ENCODE results near the gene COX10. TPM values are rescaled to one million over a fixed set of nuclear protein-coding genes. Genes with fewer than 3 reads are reported as not detected.
"Not testable (repeated sequence)": the region's sequence is repeated elsewhere in the genome, so short reads cannot be mapped to it uniquely, and the experiment has no call there.

Gene COX10
- total RNA-seq, 1 donor from 2014 or later = 41.7 TPM

DNA sequence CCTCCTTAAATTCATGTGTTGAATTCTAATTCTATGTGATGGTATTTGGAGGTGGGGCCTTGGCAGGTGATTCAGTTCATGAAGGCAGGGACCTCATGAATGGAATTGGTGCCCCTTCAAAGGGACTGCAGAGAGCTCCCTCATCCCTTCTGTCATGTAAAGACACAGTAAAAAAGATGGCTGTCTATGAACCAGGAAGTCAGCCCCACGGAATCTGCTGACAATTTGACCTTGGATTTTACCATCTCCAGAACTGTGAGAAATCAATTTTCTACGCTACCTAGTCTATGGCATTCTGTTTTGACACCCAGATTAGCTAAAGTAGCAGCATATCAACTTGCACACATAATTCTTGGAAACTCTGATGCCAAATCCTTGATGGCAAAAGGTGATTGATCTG lies 165.7 kb downstream of the COX10 start:
- H3K36me3 Mint-ChIP-seq (ENCODE audit: low read depth) = not testable (repeated sequence)

DNA sequence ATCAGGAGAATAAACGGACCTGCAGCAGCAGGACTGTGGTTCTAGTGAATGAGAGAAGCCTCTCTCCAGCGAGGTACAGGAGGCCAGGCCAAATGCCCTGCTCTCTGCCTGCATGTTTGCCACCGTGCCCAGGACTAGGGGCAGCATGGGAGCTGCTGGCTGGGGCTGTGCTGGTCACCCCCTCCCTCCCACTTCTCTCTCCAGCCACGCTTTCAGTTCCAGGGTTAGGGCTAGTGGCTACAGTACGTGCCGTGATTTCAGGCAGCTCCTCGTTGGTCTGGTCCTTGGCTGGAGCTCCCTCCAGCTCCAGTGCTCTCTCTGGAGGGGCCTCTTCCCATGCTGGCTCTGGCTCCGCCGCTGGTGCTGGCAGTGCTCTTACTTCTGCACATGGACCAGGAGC lies 166.7 kb downstream of the COX10 start:
- H3K27ac Mint-ChIP-seq; H3K27me3 Mint-ChIP-seq (ENCODE audit: insufficient read depth); H3K4me3 Mint-ChIP-seq; H3K36me3 Mint-ChIP-seq (ENCODE audit: low read depth); DNase-seq (ENCODE audit: low spot score); H3K4me1 Mint-ChIP-seq (ENCODE audit: low read depth); intact Hi-C loops (cut with micrococcal nuclease); H3K9me3 Mint-ChIP-seq: not testable (repeated sequence)

More for the DNA sequence above, 165.7 kb downstream of the COX10 start:
- H3K27me3 Mint-ChIP-seq (ENCODE audit: insufficient read depth); H3K9me3 Mint-ChIP-seq; intact Hi-C loops (cut with micrococcal nuclease); H3K27ac Mint-ChIP-seq; H3K4me1 Mint-ChIP-seq (ENCODE audit: low read depth); DNase-seq (ENCODE audit: low spot score); H3K4me3 Mint-ChIP-seq: not testable (repeated sequence)

DNA sequence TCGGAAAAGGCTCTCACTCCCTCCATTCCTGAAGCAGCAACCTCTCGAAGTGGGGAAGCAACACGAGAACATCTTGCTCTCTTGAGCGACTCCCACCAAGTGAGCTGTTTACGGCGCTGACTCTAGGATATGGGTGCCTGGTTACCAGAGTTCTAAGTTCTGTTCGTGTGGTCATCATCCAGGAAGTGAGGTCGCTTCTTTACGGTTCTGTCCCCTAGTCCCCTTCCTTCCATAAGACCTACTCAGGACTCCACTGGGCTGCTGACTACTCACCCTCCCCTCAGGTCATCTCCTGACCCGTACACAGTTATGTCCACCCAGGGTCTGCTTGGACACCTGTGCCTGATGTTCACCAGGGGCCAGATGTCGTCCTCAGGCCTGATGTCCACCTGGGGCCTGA lies 167.5 kb downstream of the COX10 start, which contains the start of gene CDRT15:
TSS of gene CDRT15 (minus strand) at position 101 of the 400 bp plus-strand sequence. CDS start at position 72, 29 bp downstream.
- H3K4me3 Mint-ChIP-seq; H3K9me3 Mint-ChIP-seq; H3K27me3 Mint-ChIP-seq (ENCODE audit: insufficient read depth); DNase-seq (ENCODE audit: low spot score); H3K36me3 Mint-ChIP-seq (ENCODE audit: low read depth); intact Hi-C loops (cut with micrococcal nuclease); H3K27ac Mint-ChIP-seq; H3K4me1 Mint-ChIP-seq (ENCODE audit: low read depth): not testable (repeated sequence)

DNA sequence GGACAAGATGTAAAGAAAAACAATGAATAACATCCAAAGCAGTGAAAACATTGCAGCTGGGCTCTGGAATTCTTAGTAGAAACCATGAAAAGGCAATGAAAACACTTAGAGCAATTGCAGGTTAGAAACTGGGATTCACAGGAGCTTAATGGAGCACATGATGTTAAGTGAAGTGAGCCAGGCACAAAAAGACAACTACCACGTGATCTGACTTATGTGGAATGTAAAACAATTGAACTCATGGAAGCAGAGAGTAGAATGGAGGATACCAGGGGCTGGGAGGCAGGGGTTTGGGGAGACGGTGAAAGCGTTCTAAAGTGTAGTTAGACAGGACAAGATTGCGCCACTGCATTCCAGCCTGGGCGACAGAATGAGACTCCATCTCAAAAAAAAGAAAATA lies 170.0 kb downstream of the COX10 start:
- H3K27me3 Mint-ChIP-seq (ENCODE audit: insufficient read depth); H3K27ac Mint-ChIP-seq; H3K4me3 Mint-ChIP-seq; H3K9me3 Mint-ChIP-seq; DNase-seq (ENCODE audit: low spot score); intact Hi-C loops (cut with micrococcal nuclease); H3K36me3 Mint-ChIP-seq (ENCODE audit: low read depth); H3K4me1 Mint-ChIP-seq (ENCODE audit: low read depth): not testable (repeated sequence)

DNA sequence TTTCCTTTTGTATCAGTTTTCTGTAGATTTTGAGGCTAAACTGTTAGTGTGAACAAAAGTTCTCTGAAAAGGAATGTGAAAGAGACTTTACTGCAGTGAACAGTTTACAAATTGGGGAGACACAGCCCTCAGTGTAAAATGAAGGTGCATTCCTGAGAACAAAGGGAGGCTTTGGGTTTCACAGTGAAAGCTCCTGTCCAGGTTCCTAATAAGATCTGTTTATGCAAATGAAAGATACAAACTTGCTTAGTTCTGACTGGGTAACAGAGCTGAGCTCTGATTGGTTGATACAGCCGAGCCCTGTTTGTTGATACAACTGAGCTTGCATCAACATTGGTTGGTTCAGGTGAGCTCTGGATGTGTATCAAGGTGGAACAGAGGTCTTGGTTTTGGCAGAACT lies 175.7 kb downstream of the COX10 start:
- Mint-ChIP-seq H3K27ac (no peak overlapping the region), H3K4me3 (no peak overlapping the region), H3K4me1 (ENCODE audit: low read depth) (no peaks in the 10 kb centered on the region), H3K9me3 (no peaks in the 10 kb centered on the region), H3K27me3 (ENCODE audit: insufficient read depth) (peaks cover 24% of the 10 kb centered on the region), H3K36me3 (ENCODE audit: low read depth) (peaks cover 1% of the 10 kb centered on the region)
- intact Hi-C loops (cut with micrococcal nuclease) = no loop called here
- DNase-seq (ENCODE audit: low spot score) = no peak

DNA sequence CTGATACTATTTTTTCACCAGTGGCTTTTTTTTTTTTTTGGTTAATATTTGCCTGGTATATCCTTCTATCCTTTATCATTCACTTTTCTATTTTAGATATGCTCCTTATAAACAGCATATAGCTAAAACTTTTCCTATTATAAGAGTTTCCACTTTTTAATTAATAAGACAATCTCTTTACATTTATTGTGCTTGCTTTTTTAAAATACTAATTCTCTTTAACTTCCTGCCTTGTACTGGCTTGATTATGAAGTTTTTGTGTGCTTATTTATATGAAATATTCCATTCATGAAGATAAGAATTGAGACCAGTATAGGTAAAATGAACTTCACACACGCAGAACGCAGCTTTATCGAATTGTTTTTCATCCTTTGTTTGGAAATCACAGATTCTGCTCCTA lies 176.3 kb downstream of the COX10 start:
- no peak for DNase-seq (ENCODE audit: low spot score)
- intact Hi-C loops (cut with micrococcal nuclease) = no loop called here
- H3K4me1 Mint-ChIP-seq (ENCODE audit: low read depth) = no peaks in the 10 kb centered on the region
- peaks cover 24% of the 10 kb centered on the region for H3K27me3 Mint-ChIP-seq (ENCODE audit: insufficient read depth)
- H3K4me3 Mint-ChIP-seq = no peak overlapping the region
- no peak overlapping the region for H3K27ac Mint-ChIP-seq
- H3K9me3 Mint-ChIP-seq = no peaks in the 10 kb centered on the region
- H3K36me3 Mint-ChIP-seq (ENCODE audit: low read depth) = peaks cover 1% of the 10 kb centered on the region

Other genes with a start within 250 kb of the COX10 start
- gene CDRT15, start 167.4 kb downstream of the COX10 start, total RNA-seq = not detected in 2 replicates
- 32.3 and 33.8 TPM in 2 replicates for gene HS3ST3B1, start 231.6 kb downstream of the COX10 start, total RNA-seq